Upper lobe of left lung (tissue), 6 donors: Measurements from ENCODE around the gene PON1. TPM values are rescaled to one million over a fixed set of nuclear protein-coding genes. Genes with fewer than 3 reads are reported as not detected.

Source experiments
- ATAC-seq, 2 donors: fragments of 200-7000 bp; cut with Tn5 transposase; one replicate each; pipeline ENCODE4 v1.9.1; 2022; ENCODE audit warnings: mild to moderate bottlenecking in 2 of 2, moderate library complexity in 2 of 2; ENCODE audit not compliant: low FRiP score in 2 of 2
- DNase-seq, 2 donors: peaks; one replicate each; pipeline ENCODE4 v3.0.0-alpha.2; 2019 to 2020
- H3K27ac ChIP-seq, 4 donors: fragments of 200-600 bp; sonication (generic); one replicate each; pipeline ENCODE4 v1.5.1; 2016 to 2019
- H3K27me3 ChIP-seq, 4 donors: fragments of 200-600 bp; sonication (generic); one replicate each; pipeline ENCODE4 v1.5.1; 2017 to 2019
- H3K36me3 ChIP-seq, 4 donors: fragments of 200-600 bp; sonication (generic); one replicate each; pipeline ENCODE4 v1.5.1; 2016 to 2019
- H3K4me1 ChIP-seq, 4 donors: fragments of 200-600 bp; sonication (generic); one replicate each; pipeline ENCODE4 v1.5.1; 2018 to 2019
- H3K4me3 ChIP-seq, 4 donors: fragments of 200-600 bp; sonication (generic); one replicate each; pipeline ENCODE4 v1.5.1; 2017 to 2019; ENCODE audit warnings: mild to moderate bottlenecking in 2 of 4, moderate library complexity in 1 of 4
- H3K9me3 ChIP-seq, 4 donors: fragments of 200-600 bp; sonication (generic); one replicate each; pipeline ENCODE4 v1.5.1; 2018 to 2019
- CTCF ChIP-seq, 6 experiments: fragments of 450-650 bp in 4 of 6; fragments of 200-600 bp in 2 of 6; sonication (generic) in 2 of 6; IDR thresholded peaks; one replicate each; pipeline ENCODE4 v1.5.1; 2016 to 2019; ENCODE audit warnings: antibody characterized with exemption in 6 of 6
- EP300 ChIP-seq, 4 donors: sonication (generic); formaldehyde crosslinking; IDR thresholded peaks; one replicate each; pipeline ENCODE4 v1.5.1; 2017; ENCODE audit warnings: antibody characterized with exemption in 4 of 4, control low read depth in 2 of 4
- POLR2A ChIP-seq, 4 donors: fragments of 450-650 bp; IDR thresholded peaks; one replicate each; pipeline ENCODE4 v1.5.1; 2016 to 2017; ENCODE audit warnings: antibody characterized with exemption in 4 of 4, mild to moderate bottlenecking in 2 of 4
- POLR2AphosphoS5 ChIP-seq, 2 donors: sonication (generic); formaldehyde crosslinking; IDR thresholded peaks; one replicate each; pipeline ENCODE4 v1.5.1; 2017; ENCODE audit warnings: antibody characterized with exemption in 2 of 2
- WGBS, 2 donors: methylation state at CpG; one replicate each; pipeline ENCODE4 v1.1.5; 2017 to 2018; 5-methylcytosine and 5-hydroxymethylcytosine counted together
- total RNA-seq, 6 donors: library from RNA; depleted of rRNA in 4 of 6; stranded (reverse); fragments of >200 nt in 4 of 6; gene quantifications; one replicate each; pipeline versions ENCODE4 v1.1.0 to v1.2.1, GENCODE V29; 2016 to 2021
- donor health status: DM: no; HTN: no; CAD: no; lungs with moderate emphysema.
- donor health status: DM: no; HTN: yes; CAD: no; lungs with severe emphysema.

Gene PON1
- total RNA-seq, 6 donors from 2014 or later: 0.20 to 1.7 (median 0.82) TPM; not detected in 2

GRCh38 chr7:95312561-95312960 lies 11.8 kb downstream of the PON1 start:
- Histone ChIP-seq H3K27ac (no peak overlapping the region), H3K4me3 (no peak overlapping the region), H3K4me1 (no peaks in the 10 kb centered on the region), H3K27me3 (no peaks in the 10 kb centered on the region), H3K9me3 (no peaks in the 10 kb centered on the region), H3K36me3 (no peaks in the 10 kb centered on the region)
- WGBS, 2 donors: 94 to 97% methylated on average over 4 of the region's 4 CpGs
- ATAC-seq (no peak), DNase-seq (no peak)
- TF ChIP-seq POLR2A (IDR thresholded peaks at IDR 0.05): no peak
- TF ChIP-seq CTCF (IDR thresholded peaks at IDR 0.05): no peak
- no peak for TF ChIP-seq POLR2AphosphoS5 (IDR thresholded peaks at IDR 0.05)
- TF ChIP-seq EP300 (IDR thresholded peaks at IDR 0.05): no peak

- Histone ChIP-seq H3K4me3 (no peak overlapping the region), H3K4me1 (no peaks in the 10 kb centered on the region), H3K9me3 (no peaks in the 10 kb centered on the region), H3K27ac (no peak overlapping the region), H3K27me3 (no peaks in the 10 kb centered on the region), H3K36me3 (no peaks in the 10 kb centered on the region)
- TF ChIP-seq CTCF (IDR thresholded peaks at IDR 0.05) (no peak), EP300 (IDR thresholded peaks at IDR 0.05) (no peak), POLR2A (IDR thresholded peaks at IDR 0.05) (no peak)
- WGBS, 2 donors: 87 to 96% methylated on average over 2 of the region's 2 CpGs
- DNase-seq (no peak), ATAC-seq (no peak)
Measured at GRCh38 chr7:95311389-95311788, 12.9 kb downstream of the PON1 start.

DNA sequence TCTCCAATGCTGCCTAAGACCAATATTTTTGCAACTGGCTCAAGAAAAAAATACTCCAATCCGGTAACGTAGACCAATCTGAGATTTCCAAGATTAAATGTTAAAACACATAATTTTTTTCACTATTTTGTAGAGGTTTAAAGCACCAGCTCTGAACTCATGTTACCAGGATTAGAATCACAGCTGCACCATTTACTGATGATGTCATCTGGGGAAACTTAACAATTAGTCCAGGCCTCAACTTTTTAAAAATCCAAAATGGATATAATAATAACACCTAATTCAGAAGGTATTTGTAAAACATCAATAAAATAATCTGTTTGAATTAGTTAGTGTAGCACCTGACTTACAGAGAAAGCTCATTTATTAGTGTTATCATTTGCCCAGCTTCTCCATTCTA lies 14.4 kb downstream of the PON1 start:
- Histone ChIP-seq H3K4me1 (no peaks in the 10 kb centered on the region), H3K27me3 (no peaks in the 10 kb centered on the region), H3K36me3 (no peaks in the 10 kb centered on the region), H3K4me3 (no peak overlapping the region), H3K27ac (no peak overlapping the region), H3K9me3 (no peaks in the 10 kb centered on the region)
- ATAC-seq (no peak), DNase-seq (no peak)
- TF ChIP-seq POLR2AphosphoS5 (IDR thresholded peaks at IDR 0.05) (no peak), EP300 (IDR thresholded peaks at IDR 0.05) (no peak), POLR2A (IDR thresholded peaks at IDR 0.05) (no peak), CTCF (IDR thresholded peaks at IDR 0.05) (no peak)
- 88 to 92% methylated on average over 2 of the region's 2 CpGs for WGBS, 2 donors

GRCh38 chr7:95304990-95305389 lies 19.3 kb downstream of the PON1 start:
- Histone ChIP-seq H3K36me3 (no peaks in the 10 kb centered on the region), H3K4me3 (no peak overlapping the region), H3K4me1 (no peaks in the 10 kb centered on the region), H3K27ac (no peak overlapping the region), H3K9me3 (no peaks in the 10 kb centered on the region), H3K27me3 (no peaks in the 10 kb centered on the region)
- 63 to 64% methylated on average over 7 of the region's 7 CpGs for WGBS, 2 donors
- DNase-seq: no peak
- ATAC-seq: no peak
- TF ChIP-seq EP300 (IDR thresholded peaks at IDR 0.05) (no peak), POLR2AphosphoS5 (IDR thresholded peaks at IDR 0.05) (no peak), CTCF (IDR thresholded peaks at IDR 0.05) (no peak), POLR2A (IDR thresholded peaks at IDR 0.05) (no peak)

GRCh38 chr7:95303013-95303905 lies 21.1 kb downstream of the PON1 start:
- Histone ChIP-seq H3K9me3 (no peaks in the 10 kb centered on the region), H3K4me3 (no peak overlapping the region), H3K4me1 (no peaks in the 10 kb centered on the region), H3K36me3 (no peaks in the 10 kb centered on the region), H3K27me3 (no peaks in the 10 kb centered on the region), H3K27ac (no peak overlapping the region)
- no peak for DNase-seq
- TF ChIP-seq POLR2AphosphoS5 (IDR thresholded peaks at IDR 0.05) (no peak), CTCF (IDR thresholded peaks at IDR 0.05) (no peak), POLR2A (IDR thresholded peaks at IDR 0.05) (no peak), EP300 (IDR thresholded peaks at IDR 0.05) (no peak)
- no peak for ATAC-seq
- WGBS, 2 donors: 73 to 83% methylated on average over 9 of the region's 9 CpGs
